H1 (cell line): ENCODE measurements around the gene VWA3B.

Experiments
- BCL11A ChIP-seq, 2 experiments: IDR thresholded peaks; one replicate each; pipeline ENCODE4 v1.6.1; 2011; ENCODE audit warnings: low read depth in 2 of 2, low read length in 2 of 2, mild to moderate bottlenecking in 2 of 2
- CTCF ChIP-seq, 3 experiments: IDR thresholded peaks; 1 replicate in 2 of 3; 2 replicates in 1 of 3; pipeline versions ENCODE4 v1.5.1 to v1.6.1; 2011; ENCODE audit warnings: low read length in 3 of 3, mild to moderate bottlenecking in 3 of 3, inconsistent platforms in 2 of 3, low read depth in 1 of 3, moderate library complexity in 1 of 3; ENCODE audit not compliant: insufficient read depth in 1 of 3; ENCODE audit errors: control extremely low read depth in 1 of 3
- POLR2A ChIP-seq, 2 experiments: IDR thresholded peaks; 1 replicate in 1 of 2; 2 replicates in 1 of 2; pipeline ENCODE4 v1.6.1; 2011; ENCODE audit warnings: low read depth in 2 of 2, low read length in 2 of 2, mild to moderate bottlenecking in 2 of 2; ENCODE audit errors: control extremely low read depth in 1 of 2

- TF ChIP-seq CTCF (IDR thresholded peaks at IDR 0.05; ENCODE audit: control extremely low read depth in 1 of 3, insufficient read depth in 1 of 3, low read depth in 1 of 3, low read length in 3 of 3): no peak
- TF ChIP-seq POLR2A (IDR thresholded peaks at IDR 0.05; ENCODE audit: control extremely low read depth in 1 of 2, low read depth in 2 of 2, low read length in 2 of 2): no peak
- TF ChIP-seq BCL11A (IDR thresholded peaks at IDR 0.05; ENCODE audit: low read depth in 2 of 2, low read length in 2 of 2): no peak
Measured at GRCh38 chr2:98167916-98168315, 80.9 kb downstream of the VWA3B start.
